HepG2 (cell line): ENCODE results near the gene SIAH2. TPM values are rescaled to one million over a fixed set of nuclear protein-coding genes. Genes with fewer than 3 reads are reported as not detected.

Source experiments
- ATAC-seq: fragments of 200-7000 bp; cut with Tn5 transposase; 3 replicates; pipeline ENCODE4 v1.9.1; 2020; ENCODE audit warnings: mild to moderate bottlenecking, moderate library complexity
- BruUV-seq: library from RNA; stranded (reverse); fragments of 400-500 nt; replicated peaks from 2 replicates; lab custom pipeline; 2021; lab: Mats Ljungman, UMichigan
- CTCF ChIA-PET: fragments of 300-600 bp; formaldehyde crosslinking; extraction: SDS; loops from one replicate; lab custom pipeline; 2021; ENCODE audit warnings: low total read pairs, inconsistent platforms, low intra/inter-chr PET ratio; lab: Yijun Ruan, JAX
- POLR2A ChIA-PET: fragments of 350-600 bp; sonication (Branson Sonifier 250); formaldehyde crosslinking; loops from one replicate; lab custom pipeline; 2020; ENCODE audit warnings: antibody characterized with exemption, inconsistent platforms; lab: Yijun Ruan, JAX
- DNase-seq: peaks from one replicate; pipeline ENCODE4 v3.0.0-alpha.2; 2015; ENCODE audit warnings: low spot score
- FAIRE-seq: peaks from 3 replicates; lab custom pipeline; 2011; peaks lifted over from hg19 to GRCh38; lab: Jason Lieb, UNC
- H2AFZ ChIP-seq: one replicate; pipeline ENCODE4 v1.6.1; 2011; ENCODE audit warnings: low read length, inconsistent platforms
- H3K27ac ChIP-seq: fragments of 300-600 bp; 3 replicates; pipeline ENCODE4 v1.8.0; 2011; ENCODE audit warnings: mixed run types, mild to moderate bottlenecking, mixed read lengths, low read length, inconsistent platforms; ENCODE audit not compliant: insufficient read depth; ENCODE audit errors: extremely low read length
- H3K27me3 ChIP-seq, 2 experiments: fragments of 200-600 bp in 1 of 2; 2 replicates in 1 of 2; 3 replicates in 1 of 2; pipeline versions ENCODE4 v1.6.0 to v1.8.0; 2011; ENCODE audit warnings: low read length in 2 of 2, mild to moderate bottlenecking in 2 of 2, moderate library complexity in 2 of 2, inconsistent platforms in 1 of 2; ENCODE audit not compliant: insufficient read depth in 2 of 2, control insufficient read depth in 1 of 2
- H3K36me3 ChIP-seq, 2 experiments: fragments of 200-600 bp in 1 of 2; replicated peaks in 1 of 2; 2 replicates in 1 of 2; 3 replicates in 1 of 2; pipeline versions ENCODE4 v1.5.1 to v1.8.0; 2011; ENCODE audit warnings: low read length in 2 of 2, inconsistent platforms in 1 of 2; ENCODE audit not compliant: insufficient read depth in 2 of 2, control insufficient read depth in 1 of 2
- H3K4me1 ChIP-seq: 2 replicates; pipeline ENCODE4 v1.5.1; 2012; ENCODE audit warnings: low read length, inconsistent platforms; ENCODE audit not compliant: insufficient read depth
- H3K4me2 ChIP-seq: 2 replicates; pipeline ENCODE4 v1.6.0; 2011; ENCODE audit warnings: low read depth, low read length, inconsistent platforms
- H3K4me3 ChIP-seq, 3 experiments: fragments of 200-600 bp in 1 of 3; sonication (generic), shearing (Covaris generic) in 1 of 3; replicated peaks in 1 of 3; 2 replicates each; pipeline ENCODE4 v1.5.1; 2011 to 2016; ENCODE audit warnings: low read length in 3 of 3, inconsistent platforms in 2 of 3, low read depth in 2 of 3, mild to moderate bottlenecking in 2 of 3, control low read depth in 1 of 3, mixed read lengths in 1 of 3; ENCODE audit not compliant: insufficient read depth in 1 of 3
- H3K79me2 ChIP-seq: one replicate; pipeline ENCODE4 v1.6.1; 2011; ENCODE audit warnings: low read length, inconsistent platforms; ENCODE audit not compliant: insufficient read depth
- H3K9ac ChIP-seq: 2 replicates; pipeline ENCODE4 v1.6.0; 2011; ENCODE audit warnings: mild to moderate bottlenecking, low read depth, low read length, inconsistent platforms; ENCODE audit not compliant: insufficient read depth
- H3K9me3 ChIP-seq: 2 replicates; pipeline ENCODE4 v1.5.1; 2012; ENCODE audit warnings: mild to moderate bottlenecking, low read length
- H4K20me1 ChIP-seq: 2 replicates; pipeline ENCODE4 v1.6.0; 2011; ENCODE audit warnings: inconsistent platforms, mild to moderate bottlenecking, low read length, moderate library complexity; ENCODE audit not compliant: insufficient read depth
- DRAP1 ChIP-seq: IDR thresholded peaks from 2 replicates; pipeline ENCODE4 v1.6.1; 2016; ENCODE audit warnings: missing genetic modification reagents, missing compliant biosample characterization
- FIP1L1 ChIP-seq: fragments of 200-400 bp; formaldehyde crosslinking; IDR thresholded peaks from 2 replicates; pipeline ENCODE4 v1.6.1; 2018; ENCODE audit warnings: low read depth, mild to moderate bottlenecking, low read length, moderate library complexity, borderline replicate concordance; ENCODE audit not compliant: insufficient read depth
- NFE2 ChIP-seq: sonication (generic); formaldehyde crosslinking; IDR thresholded peaks from 2 replicates; pipeline ENCODE4 v1.4.0; 2020; ENCODE audit warnings: missing genetic modification reagents
- POLR2A ChIP-seq, 2 experiments: IDR thresholded peaks; 2 replicates each; pipeline ENCODE4 v1.6.1; 2011; ENCODE audit warnings: low read depth in 2 of 2, low read length in 2 of 2, mild to moderate bottlenecking in 1 of 2, moderate library complexity in 1 of 2; ENCODE audit not compliant: insufficient read depth in 1 of 2
- RBFOX2 ChIP-seq: fragments of 200-400 bp; formaldehyde crosslinking; IDR thresholded peaks from 2 replicates; pipeline ENCODE4 v1.6.1; 2017; ENCODE audit warnings: low read depth, mild to moderate bottlenecking, low read length
- RBM22 ChIP-seq: fragments of 200-400 bp; formaldehyde crosslinking; optimal IDR thresholded peaks from 2 replicates; pipeline ENCODE3; 2017; ENCODE audit warnings: mild to moderate bottlenecking, low read length, moderate library complexity
- ZBTB44 ChIP-seq: sonication (generic); formaldehyde crosslinking; IDR thresholded peaks from 2 replicates; pipeline ENCODE4 v1.4.0; 2020; ENCODE audit warnings: missing genetic modification reagents
- in situ Hi-C: cut with HindIII; loops from 2 replicates; pipeline ENCODE4 v1.10.0; 2017; ENCODE audit warnings: low pct_unique_long_range_greater_than_20kb; ENCODE audit not compliant: extremely low pct_ligation_motif_present
- intact Hi-C: fragments of 100-400 bp; cut with micrococcal nuclease; formaldehyde crosslinking; loops from one replicate; pipeline ENCODE4 v1.10.0; 2022; ENCODE audit not compliant: unreplicated experiment
- polyA plus RNA-seq, 8 experiments: library from polyadenylated mRNA; depleted of rRNA in 3 of 8; stranded (reverse) in 7 of 8; unstranded in 1 of 8; fragments of >200 nt; fragmentation: Illumina TruSeq in 4 of 8; extraction: Trizol in 4 of 8; gene quantifications; 2 replicates each; pipeline versions ENCODE4 v1.2.1 to v1.2.3, GENCODE V29; 2011 to 2016; ENCODE audit warnings: low read depth in 4 of 8, missing spikeins in 1 of 8, mixed read lengths in 1 of 8; ENCODE audit not compliant: insufficient read depth in 1 of 8
- total RNA-seq, 5 experiments: library from RNA; depleted of rRNA; stranded (reverse); fragments of >200 nt; fragmentation: Illumina TruSeq; extraction: Trizol; gene quantifications; 2 replicates each; pipeline ENCODE4 v1.2.3, GENCODE V29; 2016; ENCODE audit warnings: low read depth in 1 of 5

Gene SIAH2
- total and polyA plus RNA-seq, 2 of the 13 experiments (the other 11 are each of a cell fraction or from before 2014, with no cell fraction given): 71.8 to 117 TPM

- FAIRE-seq (peak; percentile 4), ATAC-seq (no peak), DNase-seq (no peak)
- Histone ChIP-seq H3K27me3 (no peaks in the 10 kb centered on the region; a peak in 2 of 5 replicates), H3K9ac (peak overlapping the region; percentile 31; the same call in 1 of the 2 replicates), H3K27ac (peak overlapping the region; percentile 62), H3K4me2 (peak overlapping the region; percentile 75), H3K36me3 (peaks cover 10 to 37% of the 10 kb centered on the region in 2 experiments), H4K20me1 (peaks cover 69% of the 10 kb centered on the region), H3K9me3 (no peaks in the 10 kb centered on the region), H2AFZ (no peak overlapping the region), H3K4me3 (peak overlapping the region; percentile 8 to 27 (median 8); a peak in 4 of 6 replicates), H3K4me1 (peaks cover 72% of the 10 kb centered on the region), H3K79me2 (peaks cover 93% of the 10 kb centered on the region)
- intact Hi-C loops (no loop called here), in situ Hi-C loops (no loop called here)
- POLR2A ChIA-PET: interaction anchor here (0.8 to 1.9 kb wide), 5 partner anchors 8 to 22 kb away, joined by 3 to 5 read pairs (median 4); no protein-coding TSS in a partner anchor
- no peak for TF ChIP-seq FIP1L1
- no peak for TF ChIP-seq NFE2 (CRISPR knock-in tag)
- TF ChIP-seq DRAP1 (CRISPR knock-in tag): no peak
- TF ChIP-seq RBM22: peak; percentile 55
- no peak for TF ChIP-seq ZBTB44 (CRISPR knock-in tag)
- TF ChIP-seq POLR2A (IDR thresholded peaks at IDR 0.05; ENCODE audit: insufficient read depth in 1 of 2, low read depth in 2 of 2, low read length in 2 of 2): peak in 1 of 2 experiments; percentile 24; a peak in 1 of 4 replicates
- TF ChIP-seq RBFOX2: peak; percentile 57; the same call in 1 of the 2 replicates
- CTCF ChIA-PET: no interaction called here
- BruUV-seq: no TSS peak
These were observed 5.2 kb downstream of the SIAH2 start for GRCh38 chr3:150757768-150758167.
